GM12875 (cell line): Measurements from ENCODE around the gene PRELID3B.
A peak's percentile ranks its signal among the peaks of the same experiment; 100 is the strongest.

ENCODE experiments used
- H3K4me3 ChIP-seq: one replicate; pipeline ENCODE4 v1.5.1; 2011; ENCODE audit warnings: low read depth, low read length, control low read depth
- CTCF ChIP-seq: IDR thresholded peaks from 2 replicates; pipeline ENCODE4 v1.5.1; 2011; ENCODE audit warnings: low read depth, mild to moderate bottlenecking, control low read depth, inconsistent platforms, low read length, moderate library complexity, borderline replicate concordance; ENCODE audit not compliant: insufficient read depth

Gene PRELID3B

GRCh38 chr20:59008715-59009336, 33.8 kb downstream of the PRELID3B start:
- H3K4me3 ChIP-seq, result no peak overlapping the region
- TF ChIP-seq CTCF, result no peak

- TF ChIP-seq CTCF, result no peak
- H3K4me3 ChIP-seq, result peak overlapping the region; percentile 66
These were observed 34.7 kb downstream of the PRELID3B start for GRCh38 chr20:59007665-59008511.

DNA sequence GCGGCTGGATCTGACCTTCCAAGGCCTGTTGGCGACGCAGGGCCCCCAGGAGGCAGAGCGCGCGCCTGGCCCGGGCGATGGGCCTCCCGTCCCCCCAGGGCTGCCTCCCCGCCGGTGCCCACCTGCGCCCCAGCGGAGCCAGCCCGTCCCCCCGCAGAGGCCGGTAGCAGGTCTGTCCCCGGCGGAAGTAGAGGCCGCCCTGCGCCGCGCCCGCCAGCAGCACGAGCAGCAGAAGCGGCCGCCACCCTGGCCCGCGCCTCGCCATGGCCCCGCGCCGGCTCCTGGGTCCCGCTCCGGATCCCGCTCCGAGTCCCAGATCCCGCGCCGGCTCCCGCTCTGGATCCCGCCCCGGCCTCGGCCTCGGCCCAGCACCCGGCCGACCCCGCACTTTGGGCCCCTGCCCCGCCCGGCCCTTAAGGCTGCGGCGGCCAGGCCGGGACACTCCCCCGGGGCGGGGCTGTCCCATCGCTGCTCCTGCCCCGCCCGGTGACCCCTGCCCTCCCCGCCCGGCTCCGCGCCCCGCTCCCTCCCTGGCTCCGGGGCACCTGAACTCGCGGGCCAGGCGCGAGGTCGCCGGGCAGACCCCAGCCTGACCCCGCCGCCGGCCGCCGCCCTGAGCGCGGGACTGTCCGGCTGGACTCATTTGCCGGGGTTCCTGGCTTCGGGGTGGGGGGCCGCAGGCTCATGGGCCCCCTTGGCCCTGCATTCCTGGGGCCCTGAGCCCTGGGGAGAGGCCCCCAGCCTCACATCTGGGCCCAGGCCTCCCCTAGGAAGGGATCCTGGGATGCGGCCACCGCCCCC, 35.5 kb downstream of the PRELID3B start, which contains the start of gene CTSZ:
Gene CTSZ (minus strand): TSS at position 391 of the 801 bp plus-strand sequence. CDS start 126 bp downstream, at position 265.
- TF ChIP-seq CTCF, result no peak

DNA sequence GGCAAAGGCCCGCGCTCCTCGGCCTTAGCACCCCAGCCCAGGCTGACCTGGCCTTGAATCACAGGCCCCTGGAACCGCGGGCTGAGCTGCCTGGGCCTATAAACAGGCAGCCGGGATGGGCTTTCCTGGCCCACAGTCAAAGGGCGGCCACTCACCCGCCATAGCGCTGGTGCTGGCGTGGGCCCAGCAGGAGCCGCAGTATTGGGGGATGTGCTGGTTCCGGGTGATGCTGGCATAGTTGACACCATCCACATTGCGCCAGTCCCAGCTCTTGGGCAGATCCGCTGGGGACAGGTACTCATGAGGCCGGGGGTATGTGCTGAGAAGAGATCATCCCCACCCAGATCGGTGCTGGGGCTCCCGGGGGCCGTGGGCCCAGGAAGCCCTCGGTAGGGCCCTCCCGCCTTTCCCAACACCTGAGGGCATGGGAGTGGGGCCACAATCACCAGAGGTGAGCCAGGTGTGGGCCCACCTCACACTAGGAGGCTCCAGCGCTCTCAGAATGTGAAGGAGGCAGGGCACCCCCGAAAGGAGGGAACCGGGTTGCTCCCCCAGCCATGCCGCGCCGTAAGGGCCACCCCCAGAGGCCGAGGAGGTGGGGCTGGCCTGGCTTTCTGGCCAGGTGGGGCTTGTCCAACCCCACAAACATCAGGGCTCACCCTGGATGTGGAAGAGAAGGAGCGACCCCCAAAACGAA, 36.3 kb downstream of the PRELID3B start:
- TF ChIP-seq CTCF, result no peak
- peak overlapping the region; percentile 66 for H3K4me3 ChIP-seq

More for the DNA sequence above, 35.5 kb downstream of the PRELID3B start, which contains the start of gene CTSZ:
- H3K4me3 ChIP-seq, result peak within 1 kb of the TSS; percentile 66

- no peak for TF ChIP-seq CTCF
- H3K4me3 ChIP-seq, result peak overlapping the region; percentile 66
These were observed 36.9 kb downstream of the PRELID3B start for GRCh38 chr20:59005523-59006166.
